D341Med (cell line): ENCODE data around the gene SLC17A3.

ENCODE experiments used
- DNase-seq: peaks from one replicate; pipeline ENCODE4 v3.0.0; 2012; ENCODE audit warnings: low spot score

SLC17A3 gene

GRCh38 chr6:25874118-25874517, at the start of gene SLC17A3:
Gene SLC17A3, minus strand, starts transcription at chr6:25874243. Its CDS starts 5,856 bp downstream, at chr6:25868387.
- no peak for DNase-seq

GRCh38 chr6:25922301-25922700, 48.3 kb upstream of the SLC17A3 start:
- no peak for DNase-seq

- no peak for DNase-seq
These were observed 47.6 kb upstream of the SLC17A3 start for GRCh38 chr6:25921525-25922203.

- no peak for DNase-seq
These were observed 45.6 kb upstream of the SLC17A3 start for GRCh38 chr6:25919657-25920056.

- no peak for DNase-seq
These were observed 44.1 kb upstream of the SLC17A3 start for GRCh38 chr6:25918083-25918683.

- DNase-seq = no peak
These were observed 42.9 kb upstream of the SLC17A3 start for GRCh38 chr6:25916789-25917490.

- no peak for DNase-seq
These were observed 42.3 kb upstream of the SLC17A3 start for GRCh38 chr6:25916330-25916729.

GRCh38 chr6:25913741-25914140, 39.7 kb upstream of the SLC17A3 start:
- DNase-seq = no peak

- DNase-seq = no peak
These were observed 37.3 kb upstream of the SLC17A3 start for GRCh38 chr6:25911351-25911750.

GRCh38 chr6:25907475-25908014, 33.5 kb upstream of the SLC17A3 start:
- DNase-seq = no peak

- DNase-seq = no peak
These were observed 29.5 kb upstream of the SLC17A3 start for GRCh38 chr6:25903467-25904099.

GRCh38 chr6:25902071-25902470, 28.0 kb upstream of the SLC17A3 start:
- DNase-seq = no peak

GRCh38 chr6:25900843-25901242, 26.8 kb upstream of the SLC17A3 start:
- no peak for DNase-seq

- no peak for DNase-seq
These were observed 25.8 kb upstream of the SLC17A3 start for GRCh38 chr6:25899580-25900408.

GRCh38 chr6:25899123-25899522, 25.1 kb upstream of the SLC17A3 start:
- DNase-seq = no peak

GRCh38 chr6:25898289-25898977, 24.4 kb upstream of the SLC17A3 start:
- no peak for DNase-seq

GRCh38 chr6:25896252-25896651, 22.2 kb upstream of the SLC17A3 start:
- DNase-seq = no peak

- no peak for DNase-seq
These were observed 21.7 kb upstream of the SLC17A3 start for GRCh38 chr6:25895771-25896170.

- no peak for DNase-seq
These were observed 19.7 kb upstream of the SLC17A3 start for GRCh38 chr6:25893778-25894177.

GRCh38 chr6:25892877-25893276, 18.8 kb upstream of the SLC17A3 start:
- no peak for DNase-seq
